Measurements from ENCODE around the gene MSRB1. TPM values are rescaled to one million over a fixed set of nuclear protein-coding genes. Genes with fewer than 3 reads are reported as not detected.

The MSRB1 gene
- polyA plus RNA-seq, 1 experiment: 61.9 TPM

DNA sequence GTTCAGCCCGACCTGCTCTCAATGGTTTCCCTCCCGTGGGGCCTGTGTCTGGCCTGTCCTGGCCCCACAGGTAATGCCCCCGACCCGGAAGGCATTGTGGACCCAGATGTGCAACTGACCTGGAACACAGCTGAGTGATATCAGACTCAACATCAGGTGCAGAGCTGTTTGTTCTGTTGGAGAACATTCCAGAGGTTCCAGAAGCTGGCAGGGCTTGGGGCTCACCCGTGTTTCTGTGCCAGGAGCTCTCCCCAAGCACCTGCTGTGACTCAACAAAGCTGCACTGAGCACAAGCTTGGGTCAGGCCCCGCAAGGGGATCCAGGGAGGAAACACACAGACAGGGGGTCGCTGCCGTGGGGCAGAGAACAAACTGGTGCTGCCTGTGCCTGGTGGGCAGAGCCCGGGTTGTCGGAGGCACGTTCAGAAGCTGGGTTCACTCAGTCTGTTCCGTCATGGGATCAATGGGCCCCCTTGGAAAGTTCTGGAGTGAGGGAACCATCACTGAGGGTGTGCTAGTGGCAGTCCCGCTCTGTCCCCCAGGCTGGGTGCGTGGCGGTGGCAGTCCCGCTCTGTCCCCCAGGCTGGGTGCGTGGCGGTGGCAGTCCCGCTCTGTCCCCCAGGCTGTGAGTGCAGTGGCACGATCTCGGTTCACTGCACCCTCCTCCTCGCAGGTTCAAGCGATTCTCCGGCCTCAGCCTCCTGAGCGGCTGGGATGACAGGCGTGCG is 46.9 kb downstream of the MSRB1 start:
- POLR2A ChIA-PET: no interaction called here
- no peak for DNase-seq (ENCODE audit: low read depth)
- TF ChIP-seq, protein P1, sequence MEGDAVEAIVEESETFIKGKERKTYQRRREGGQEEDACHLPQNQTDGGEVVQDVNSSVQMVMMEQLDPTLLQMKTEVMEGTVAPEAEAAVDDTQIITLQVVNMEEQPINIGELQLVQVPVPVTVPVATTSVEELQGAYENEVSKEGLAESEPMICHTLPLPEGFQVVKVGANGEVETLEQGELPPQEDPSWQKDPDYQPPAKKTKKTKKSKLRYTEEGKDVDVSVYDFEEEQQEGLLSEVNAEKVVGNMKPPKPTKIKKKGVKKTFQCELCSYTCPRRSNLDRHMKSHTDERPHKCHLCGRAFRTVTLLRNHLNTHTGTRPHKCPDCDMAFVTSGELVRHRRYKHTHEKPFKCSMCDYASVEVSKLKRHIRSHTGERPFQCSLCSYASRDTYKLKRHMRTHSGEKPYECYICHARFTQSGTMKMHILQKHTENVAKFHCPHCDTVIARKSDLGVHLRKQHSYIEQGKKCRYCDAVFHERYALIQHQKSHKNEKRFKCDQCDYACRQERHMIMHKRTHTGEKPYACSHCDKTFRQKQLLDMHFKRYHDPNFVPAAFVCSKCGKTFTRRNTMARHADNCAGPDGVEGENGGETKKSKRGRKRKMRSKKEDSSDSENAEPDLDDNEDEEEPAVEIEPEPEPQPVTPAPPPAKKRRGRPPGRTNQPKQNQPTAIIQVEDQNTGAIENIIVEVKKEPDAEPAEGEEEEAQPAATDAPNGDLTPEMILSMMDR (IDR thresholded peaks at IDR 0.05; ENCODE audit: insufficient read depth, low read depth, low read length): no peak
- no peaks in the 10 kb centered on the region for H3K36me3 ChIP-seq (ENCODE audit: control insufficient read depth, insufficient read depth, low read length)
- H3K27me3 ChIP-seq (ENCODE audit: control insufficient read depth, insufficient read depth, low read length): peaks cover 6% of the 10 kb centered on the region; the same call in 1 of the 2 replicates
- CTCF ChIA-PET: no interaction called here
- H3K4me3 ChIP-seq (ENCODE audit: low read depth, low read length): no peak overlapping the region

- CTCF ChIA-PET: no interaction called here
- H3K36me3 ChIP-seq (ENCODE audit: control insufficient read depth, insufficient read depth, low read length): no peaks in the 10 kb centered on the region
- TF ChIP-seq, protein P1 (IDR thresholded peaks at IDR 0.05; ENCODE audit: insufficient read depth, low read depth, low read length): no peak
- DNase-seq (ENCODE audit: low read depth): no peak
- H3K4me3 ChIP-seq (ENCODE audit: low read depth, low read length): no peak overlapping the region
- peaks cover 10% of the 10 kb centered on the region for H3K27me3 ChIP-seq (ENCODE audit: control insufficient read depth, insufficient read depth, low read length)
- POLR2A ChIA-PET: no interaction called here
Observed at GRCh38 chr16:1895068-1895467, 47.9 kb downstream of the MSRB1 start.

DNA sequence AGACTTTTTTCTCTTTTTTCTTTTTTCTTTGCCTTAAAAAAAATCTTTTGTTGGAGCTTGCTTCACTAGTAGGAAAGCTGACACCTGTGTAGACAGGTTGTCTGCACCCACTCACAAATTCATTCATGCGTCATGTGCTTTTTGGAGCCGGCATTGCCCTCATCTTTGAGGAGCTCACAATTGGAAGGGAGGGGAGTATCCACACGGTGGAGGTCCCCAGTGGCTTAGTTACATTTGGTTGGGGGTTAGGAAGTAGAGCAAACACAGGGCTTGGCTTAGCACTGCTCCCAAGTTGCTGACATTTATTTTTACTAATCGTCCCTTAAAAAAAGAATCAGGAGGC is 52.3 kb downstream of the MSRB1 start:
- Histone ChIP-seq H3K4me3 (ENCODE audit: low read depth, low read length) (no peak overlapping the region), H3K27me3 (ENCODE audit: control insufficient read depth, insufficient read depth, low read length) (peaks cover 10% of the 10 kb centered on the region), H3K36me3 (ENCODE audit: control insufficient read depth, insufficient read depth, low read length) (no peaks in the 10 kb centered on the region)
- no peak for DNase-seq (ENCODE audit: low read depth)
- ChIA-PET CTCF (interaction anchor here (1.5 kb wide), 1 partner anchor 33 kb away, joined by 4 read pairs; no protein-coding TSS in a partner anchor), POLR2A (no interaction called here)
- TF ChIP-seq, protein P1 (IDR thresholded peaks at IDR 0.05; ENCODE audit: insufficient read depth, low read depth, low read length): no peak

DNA sequence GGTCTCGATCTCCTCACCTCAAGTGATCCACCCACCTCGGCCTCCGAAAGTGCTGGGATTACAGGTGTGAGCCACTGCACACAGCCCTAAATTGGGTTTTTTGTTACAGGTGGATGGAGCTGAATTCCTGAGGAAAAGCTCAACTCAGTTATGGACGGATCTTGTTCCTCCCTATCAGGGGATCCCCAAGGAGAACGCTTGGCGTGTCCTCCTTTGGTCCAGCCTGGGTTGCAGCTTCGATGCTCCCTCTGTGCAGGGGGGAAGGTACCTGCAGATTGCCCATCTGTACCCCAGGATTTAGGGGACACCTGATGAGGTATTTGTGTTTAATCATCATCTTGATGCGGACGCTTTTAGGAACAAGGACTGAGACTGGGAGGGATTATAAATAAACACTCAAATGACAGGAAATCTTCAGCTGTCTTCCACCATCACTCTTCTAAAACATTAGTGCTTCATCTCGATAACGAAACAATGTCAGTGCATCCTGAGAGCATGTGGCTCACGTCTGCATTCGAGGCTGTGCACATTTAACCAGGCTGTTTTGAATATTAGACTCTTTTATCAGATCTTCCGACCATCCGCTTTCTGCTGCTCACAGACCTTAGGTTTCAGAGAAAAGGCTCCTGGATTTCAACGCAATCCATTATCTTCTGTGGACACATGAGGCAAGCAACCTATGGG is 52.8 kb downstream of the MSRB1 start:
- no peaks in the 10 kb centered on the region for H3K36me3 ChIP-seq (ENCODE audit: control insufficient read depth, insufficient read depth, low read length)
- no peak overlapping the region for H3K4me3 ChIP-seq (ENCODE audit: low read depth, low read length)
- H3K27me3 ChIP-seq (ENCODE audit: control insufficient read depth, insufficient read depth, low read length): peaks cover 10% of the 10 kb centered on the region
- ChIA-PET CTCF (interaction anchor here (1.5 kb wide), 1 partner anchor 33 kb away, joined by 4 read pairs; no protein-coding TSS in a partner anchor), POLR2A (no interaction called here)
- DNase-seq (ENCODE audit: low read depth): no peak
- TF ChIP-seq, protein P1 (IDR thresholded peaks at IDR 0.05; ENCODE audit: insufficient read depth, low read depth, low read length): no peak

Small RNA genes lying within 50 kb of the gene (small RNA-seq; reads per million reads assigned to genes)
- gene AC005363.2 (ENCODE audit: insufficient read length, low read depth, low replicate concordance): not detected
- not detected for gene SNORA10 (ENCODE audit: insufficient read length, low read depth, low replicate concordance)
- not detected for gene SNORA64 (ENCODE audit: insufficient read length, low read depth, low replicate concordance)

Other genes starting within 250 kb of the MSRB1 start
- gene MAPK8IP3, start 237.0 kb downstream of the MSRB1 start, polyA plus RNA-seq (2011; rRNA removed): 12.3 and 22.5 TPM in 2 replicates
- 20.3 and 34.3 TPM in 2 replicates for gene NME3, start 171.7 kb downstream of the MSRB1 start, polyA plus RNA-seq (2011; rRNA removed)
- gene EME2, start 170.4 kb downstream of the MSRB1 start, polyA plus RNA-seq (2011; rRNA removed): 2.9 and 4.0 TPM in 2 replicates
- 64.2 and 69.6 TPM in 2 replicates for gene MRPS34, start 170.1 kb downstream of the MSRB1 start, polyA plus RNA-seq (2011; rRNA removed)
- gene SPSB3, start 160.6 kb downstream of the MSRB1 start, polyA plus RNA-seq (2011; rRNA removed): 15.0 and 36.5 TPM in 2 replicates
- 27.9 and 38.0 TPM in 2 replicates for gene NUBP2, start 160.2 kb downstream of the MSRB1 start, polyA plus RNA-seq (2011; rRNA removed)
- gene IGFALS, start 149.5 kb downstream of the MSRB1 start, polyA plus RNA-seq (2011; rRNA removed): not detected in 2 replicates
- gene HAGH, start 116.4 kb downstream of the MSRB1 start, polyA plus RNA-seq (2011; rRNA removed): 32.2 and 51.6 TPM in 2 replicates
- 52.5 and 53.1 TPM in 2 replicates for gene FAHD1, start 116.0 kb downstream of the MSRB1 start, polyA plus RNA-seq (2011; rRNA removed)
- gene MEIOB, start 71.0 kb downstream of the MSRB1 start, polyA plus RNA-seq (2011; rRNA removed): 0.25 and 0.28 TPM in 2 replicates
- not detected in 2 replicates for gene HS3ST6, start 24.8 kb downstream of the MSRB1 start, polyA plus RNA-seq (2011; rRNA removed)
- gene RPL3L, start 11.5 kb upstream of the MSRB1 start, polyA plus RNA-seq (2011; rRNA removed): not detected in 2 replicates
- 155 and 183 TPM in 2 replicates for gene NDUFB10, start 16.3 kb upstream of the MSRB1 start, polyA plus RNA-seq (2011; rRNA removed)
- 3,098 and 4,041 TPM in 2 replicates for gene RPS2, start 21.6 kb upstream of the MSRB1 start, polyA plus RNA-seq (2011; rRNA removed)
- gene RNF151, start 23.7 kb upstream of the MSRB1 start, polyA plus RNA-seq (2011; rRNA removed): not detected in 2 replicates
- 16.5 and 33.1 TPM in 2 replicates for gene TBL3, start 28.9 kb upstream of the MSRB1 start, polyA plus RNA-seq (2011; rRNA removed)
- 0.17 TPM in 1 of 2 replicates, not detected in the other for gene NOXO1, start 38.3 kb upstream of the MSRB1 start, polyA plus RNA-seq (2011; rRNA removed)
- 14.6 and 19.8 TPM in 2 replicates for gene GFER, start 41.0 kb upstream of the MSRB1 start, polyA plus RNA-seq (2011; rRNA removed)
- gene SYNGR3, start 46.8 kb upstream of the MSRB1 start, polyA plus RNA-seq (2011; rRNA removed): 2.5 and 3.3 TPM in 2 replicates
- 14.4 and 23.0 TPM in 2 replicates for gene ZNF598, start 66.6 kb upstream of the MSRB1 start, polyA plus RNA-seq (2011; rRNA removed)
- 0.26 and 0.33 TPM in 2 replicates for gene NPW, start 76.6 kb upstream of the MSRB1 start, polyA plus RNA-seq (2011; rRNA removed)
- 62.1 and 107 TPM in 2 replicates for gene NHERF2, start 83.7 kb upstream of the MSRB1 start, polyA plus RNA-seq (2011; rRNA removed)
- gene NTHL1, start 104.6 kb upstream of the MSRB1 start, polyA plus RNA-seq (2011; rRNA removed): 14.6 and 21.0 TPM in 2 replicates
- 30.5 and 66.3 TPM in 2 replicates for gene TSC2, start 104.8 kb upstream of the MSRB1 start, polyA plus RNA-seq (2011; rRNA removed)
- gene PKD1, start 192.7 kb upstream of the MSRB1 start, polyA plus RNA-seq (2011; rRNA removed): 40.1 and 76.1 TPM in 2 replicates
- 0.36 and 0.67 TPM in 2 replicates for gene RAB26, start 205.4 kb upstream of the MSRB1 start, polyA plus RNA-seq (2011; rRNA removed)
- 37.0 and 68.1 TPM in 2 replicates for gene TRAF7, start 212.6 kb upstream of the MSRB1 start, polyA plus RNA-seq (2011; rRNA removed)